ENCODE measurements around the gene TOMM70.
"Not testable (repeated sequence)": the region's sequence is repeated elsewhere in the genome, so short reads cannot be mapped to it uniquely, and the experiment has no call there.

The TOMM70 gene

GRCh38 chr3:100400780-100401673 lies at the start of gene TOMM70, which contains the start of gene LNP1:
Gene TOMM70, minus strand, starts transcription at chr3:100401089. Its CDS starts 140 bp downstream, at chr3:100400949.
Gene LNP1, plus strand, starts transcription at chr3:100401539. Its CDS starts 28,191 bp downstream, at chr3:100429730.
- DNase-seq, result peak; percentile 90 to 91

DNA sequence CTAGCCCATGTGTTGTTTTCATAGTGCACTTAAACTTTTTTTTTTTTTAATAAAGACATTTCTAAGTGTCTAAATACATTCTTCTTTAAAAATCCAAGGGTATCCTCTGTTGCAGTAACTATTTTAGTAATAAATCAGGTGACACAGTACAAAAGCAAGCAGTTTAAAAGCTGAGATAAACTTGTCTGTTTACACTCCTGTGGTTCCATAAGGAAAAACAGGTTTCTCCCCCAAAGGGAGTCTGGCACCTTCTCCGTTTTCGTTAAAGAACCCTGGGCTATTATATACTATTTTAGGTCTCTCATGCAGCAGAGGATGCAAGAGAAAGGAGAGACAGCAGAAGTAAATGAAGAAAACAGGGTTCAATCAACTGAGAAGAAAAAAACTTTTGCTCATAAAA lies 48.3 kb upstream of the TOMM70 start:
- DNase-seq, result no peak

- no peak for DNase-seq
Measured at GRCh38 chr3:100448079-100448478, 47.2 kb upstream of the TOMM70 start.

GRCh38 chr3:100447067-100447466 lies 46.2 kb upstream of the TOMM70 start:
- not testable (repeated sequence) for DNase-seq

- no peak for DNase-seq
Measured at GRCh38 chr3:100443690-100444089, 42.8 kb upstream of the TOMM70 start.

GRCh38 chr3:100440895-100441294 lies 40.0 kb upstream of the TOMM70 start:
- no peak for DNase-seq

GRCh38 chr3:100438623-100438974 lies 37.7 kb upstream of the TOMM70 start:
- no peak for DNase-seq

DNA sequence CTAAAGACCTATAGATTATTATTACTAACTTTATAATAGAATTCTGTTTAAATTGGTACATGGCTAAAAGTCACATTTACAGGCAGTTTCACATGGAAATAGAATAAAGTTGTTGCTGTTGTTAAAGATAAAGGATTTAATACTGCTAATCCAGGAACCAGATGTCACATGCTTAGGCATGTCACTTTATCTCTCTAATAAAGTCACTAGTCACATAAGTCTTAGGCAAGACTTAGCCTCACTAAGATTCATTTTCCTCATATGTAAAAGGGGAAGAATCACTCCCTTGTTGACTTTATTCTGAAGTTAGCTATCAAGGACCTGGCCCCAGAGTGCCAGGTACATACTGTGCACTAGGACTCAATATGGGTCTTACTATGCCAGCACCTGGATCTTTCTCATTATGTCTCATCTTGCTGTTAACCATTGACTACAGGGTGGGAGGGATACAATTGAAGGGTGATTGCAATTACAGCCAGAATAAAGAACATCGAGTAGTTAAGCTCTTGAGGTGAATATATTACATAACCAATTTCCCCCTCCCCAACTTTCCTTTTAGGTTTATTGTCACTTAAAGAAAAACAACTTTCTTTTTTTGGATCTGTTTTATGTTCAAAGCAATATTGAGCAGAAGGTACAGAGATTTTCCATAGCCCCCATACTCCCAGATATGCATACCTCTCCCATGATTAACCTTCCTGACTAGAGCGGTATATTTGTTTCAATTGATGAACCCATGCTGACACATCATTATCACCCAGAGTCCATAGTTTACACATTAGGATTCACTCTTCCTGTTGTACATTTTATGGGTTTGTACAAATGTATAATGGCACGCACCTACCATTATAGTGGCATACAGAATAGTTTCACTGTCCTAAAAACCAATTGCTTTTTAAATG lies 37.1 kb upstream of the TOMM70 start:
- DNase-seq, result no peak

- no peak for DNase-seq
Measured at GRCh38 chr3:100436951-100437350, 36.1 kb upstream of the TOMM70 start.

DNA sequence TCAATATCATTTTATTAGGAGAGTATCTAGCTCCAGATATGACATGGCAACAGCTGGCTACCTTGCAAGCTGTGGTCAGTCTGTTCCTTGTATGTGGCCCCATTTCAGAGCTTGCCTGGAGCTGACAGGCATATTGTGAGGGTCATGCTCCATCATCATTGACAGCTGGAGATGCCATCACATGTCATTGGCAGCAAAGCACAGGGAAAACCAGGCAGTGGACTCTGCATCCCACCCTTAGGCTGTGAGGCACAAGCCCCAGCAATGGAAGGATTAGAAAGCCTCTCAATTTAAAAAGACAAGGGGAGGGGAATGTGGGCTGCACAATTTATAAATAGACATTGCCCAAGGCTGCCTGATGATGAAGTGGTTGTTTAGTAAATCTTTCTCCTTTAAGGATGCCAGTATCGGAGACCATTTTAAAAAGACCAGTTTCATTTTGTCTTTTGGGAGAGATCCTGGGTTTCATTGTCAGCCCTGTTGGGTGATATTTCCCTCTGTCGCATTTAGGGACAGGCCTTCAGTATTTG lies 28.4 kb upstream of the TOMM70 start:
- no peak for DNase-seq

GRCh38 chr3:100427699-100428098 lies 26.8 kb upstream of the TOMM70 start:
- DNase-seq, result no peak

DNA sequence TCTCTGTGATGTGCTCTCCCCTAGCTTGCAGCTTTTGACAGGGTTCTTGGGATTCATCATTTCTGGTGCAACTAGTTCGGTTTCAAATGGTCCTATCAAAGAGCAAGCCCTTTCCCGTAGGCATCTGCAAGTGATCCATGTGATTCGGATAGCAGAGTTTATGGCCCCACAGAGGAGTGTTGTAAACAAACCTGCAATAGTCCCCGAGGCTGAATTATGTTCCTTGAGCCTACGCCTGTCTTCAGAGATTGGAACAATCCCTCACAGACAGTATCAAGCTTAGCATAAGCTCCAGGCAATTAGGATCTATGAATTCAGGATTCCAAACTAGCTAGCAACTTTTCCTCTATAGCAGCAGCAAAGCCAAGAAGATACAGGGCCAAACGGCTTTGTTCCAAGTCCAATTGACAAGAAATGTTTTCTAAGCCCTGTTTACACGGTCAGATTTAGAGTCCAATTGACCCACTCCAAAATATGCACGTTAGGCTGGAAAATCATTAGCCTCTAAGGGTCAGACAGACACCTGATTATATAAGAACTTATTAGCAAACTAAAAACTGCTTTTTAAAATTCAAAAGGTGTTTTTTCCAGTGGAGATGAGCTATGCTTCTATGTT lies 25.3 kb upstream of the TOMM70 start:
- DNase-seq, result no peak

DNA sequence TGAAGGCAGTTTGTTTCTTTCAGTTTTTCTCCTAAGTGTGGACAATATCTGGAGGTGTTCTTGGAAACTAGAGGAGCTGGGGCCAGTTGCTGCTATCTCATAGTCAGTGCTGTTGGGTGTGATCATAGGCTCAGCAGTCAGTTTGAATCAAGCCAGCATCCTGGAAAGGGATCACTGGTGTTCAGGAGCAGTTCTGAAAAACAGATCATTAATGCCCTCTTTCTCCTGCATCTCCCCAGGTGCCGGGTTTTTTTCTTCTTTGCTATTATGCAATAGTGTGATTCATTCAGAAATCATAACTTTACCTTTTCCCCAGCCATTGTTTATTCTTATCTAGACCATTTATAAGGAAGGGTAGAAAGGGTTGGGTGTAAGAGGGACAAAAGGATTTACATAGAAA lies 24.4 kb upstream of the TOMM70 start:
- no peak for DNase-seq

DNA sequence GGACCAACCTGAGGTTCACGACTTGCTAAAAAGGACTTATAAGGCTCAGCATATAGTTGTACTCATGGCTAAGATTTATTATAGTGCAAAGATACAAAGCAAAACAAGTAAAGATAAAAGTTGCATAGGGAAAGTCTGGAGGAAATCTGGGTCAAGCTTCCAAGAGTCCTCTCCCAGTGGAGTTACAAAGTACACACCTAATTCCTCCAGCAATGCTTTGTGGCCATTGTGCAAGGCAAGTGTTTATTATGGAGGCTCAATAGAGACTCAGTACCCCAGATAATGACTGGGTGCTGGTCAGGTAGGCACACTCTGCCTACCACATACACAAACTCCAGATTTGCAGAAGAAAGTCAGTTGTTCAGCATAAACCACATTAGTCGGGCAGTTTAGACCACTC lies 23.4 kb upstream of the TOMM70 start:
- DNase-seq, result no peak

DNA sequence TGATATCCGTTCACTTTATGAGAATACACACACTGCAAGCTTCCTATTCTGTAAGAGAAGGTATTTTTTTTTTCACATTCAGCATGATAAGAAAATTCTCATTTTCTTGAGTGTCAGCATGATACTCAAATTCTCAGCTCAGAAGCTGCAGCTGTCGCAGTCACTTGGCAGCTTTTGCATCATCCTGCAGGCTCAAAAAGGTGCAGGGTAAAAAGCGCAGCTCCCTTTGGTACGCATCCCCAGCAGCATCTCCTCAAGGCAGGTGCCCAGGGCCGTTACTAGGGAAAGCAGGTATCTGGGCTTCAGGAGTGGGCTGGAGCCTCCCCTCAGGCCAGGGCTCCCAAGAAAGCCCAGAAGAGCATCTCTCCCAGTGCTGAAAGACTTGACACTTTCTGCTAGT lies 22.7 kb upstream of the TOMM70 start:
- DNase-seq, result no peak

GRCh38 chr3:100420885-100421284 lies 20.0 kb upstream of the TOMM70 start:
- DNase-seq, result no peak

- DNase-seq, result no peak
Measured at GRCh38 chr3:100419406-100419805, 18.5 kb upstream of the TOMM70 start.

GRCh38 chr3:100416863-100417262 lies 16.0 kb upstream of the TOMM70 start:
- DNase-seq, result no peak

GRCh38 chr3:100416176-100416575 lies 15.3 kb upstream of the TOMM70 start:
- DNase-seq, result no peak

DNA sequence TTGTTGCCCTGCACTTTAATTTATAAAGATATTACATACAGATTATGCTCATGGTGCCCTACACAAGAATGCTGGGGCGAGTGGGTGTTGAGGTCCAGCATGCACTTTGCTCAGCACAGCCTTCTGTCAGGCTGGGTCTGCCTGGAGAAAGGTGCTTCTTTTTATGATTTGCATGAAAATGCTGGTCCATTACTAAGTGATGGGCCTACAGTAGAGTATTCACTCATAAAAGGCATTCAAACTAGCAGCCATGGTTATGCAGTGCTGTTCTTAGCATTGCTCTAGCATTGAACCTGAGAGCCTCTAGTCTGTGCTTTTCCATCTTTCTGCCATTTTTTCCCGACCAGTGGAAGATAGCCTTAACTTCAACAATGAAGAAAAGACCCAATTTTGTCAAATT lies 12.7 kb upstream of the TOMM70 start:
- no peak for DNase-seq

DNA sequence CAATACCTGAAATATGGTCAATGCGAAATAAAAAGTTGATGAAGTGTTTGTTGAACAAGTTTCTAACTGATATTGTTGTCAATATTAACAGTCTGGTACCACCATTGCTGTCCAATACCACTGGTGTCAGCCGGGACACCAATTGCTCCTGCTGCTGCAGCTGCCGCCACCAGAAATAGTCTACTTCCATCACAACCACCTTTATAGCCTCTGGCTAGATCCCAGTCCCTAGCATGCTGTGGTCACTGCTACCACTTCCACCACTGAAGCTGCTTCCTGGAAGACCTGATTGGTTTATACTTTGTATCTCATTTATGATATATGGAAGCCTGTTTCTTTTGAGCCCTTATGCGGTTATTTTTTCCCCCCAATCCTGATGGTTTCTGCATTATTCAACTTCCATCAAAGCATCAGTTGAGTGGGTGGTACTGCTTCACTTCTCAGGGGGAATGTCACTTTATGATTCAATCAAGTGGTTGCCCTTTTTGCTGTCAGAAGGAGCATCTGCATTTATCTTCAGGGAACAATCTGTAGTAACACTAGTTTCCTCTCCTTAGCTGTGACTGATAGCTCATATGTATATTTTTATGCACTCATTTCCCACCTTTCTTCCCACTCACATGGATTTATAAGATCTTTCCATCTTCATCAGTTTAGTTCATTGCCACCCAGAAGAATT lies 12.2 kb upstream of the TOMM70 start:
- no peak for DNase-seq

Data from NCI-H1930 (cell line).